Lung (tissue), 12 donors: ENCODE results near the gene HCFC1. TPM values are rescaled to one million over a fixed set of nuclear protein-coding genes. Genes with fewer than 3 reads are reported as not detected.

Experiments
- ATAC-seq: fragments of 200-7000 bp; cut with Tn5 transposase; one replicate; pipeline ENCODE4 v1.9.1; 2020; ENCODE audit warnings: moderate number of reproducible peaks; ENCODE audit not compliant: insufficient read depth, low FRiP score
- DNase-seq, 3 donors: peaks; one replicate each; pipeline ENCODE4 v3.0.0-alpha.2; 2013 to 2017
- H3K27ac ChIP-seq, 2 donors: one replicate each; pipeline ENCODE4 v1.5.1; 2013; ENCODE audit warnings: mild to moderate bottlenecking in 2 of 2, moderate library complexity in 2 of 2, control low read depth in 1 of 2, inconsistent platforms in 1 of 2, low read depth in 1 of 2, low read length in 1 of 2
- H3K27me3 ChIP-seq, 3 donors: one replicate each; pipeline ENCODE4 v1.5.1; 2013; ENCODE audit warnings: low read length in 2 of 3; ENCODE audit not compliant: control insufficient read depth in 3 of 3, insufficient read depth in 3 of 3
- H3K36me3 ChIP-seq, 4 donors: one replicate each; pipeline ENCODE4 v1.5.1; 2013; ENCODE audit warnings: low read length in 4 of 4, mild to moderate bottlenecking in 1 of 4, moderate library complexity in 1 of 4; ENCODE audit not compliant: control insufficient read depth in 4 of 4, insufficient read depth in 4 of 4
- H3K4me1 ChIP-seq, 5 donors: one replicate each; pipeline ENCODE4 v1.5.1; 2013; ENCODE audit warnings: low read length in 5 of 5, mild to moderate bottlenecking in 2 of 5, moderate library complexity in 1 of 5; ENCODE audit not compliant: control insufficient read depth in 5 of 5, insufficient read depth in 5 of 5
- H3K4me3 ChIP-seq: one replicate; pipeline ENCODE4 v1.5.1; 2013; ENCODE audit warnings: mild to moderate bottlenecking, control low read depth, moderate library complexity
- H3K9ac ChIP-seq, 2 donors: one replicate each; pipeline ENCODE4 v1.5.1; 2013; ENCODE audit warnings: low read length in 2 of 2, control low read depth in 1 of 2; ENCODE audit not compliant: insufficient read depth in 1 of 2
- H3K9me3 ChIP-seq, 4 donors: one replicate each; pipeline ENCODE4 v1.5.1; 2013; ENCODE audit warnings: low read length in 3 of 4, mild to moderate bottlenecking in 1 of 4, moderate library complexity in 1 of 4; ENCODE audit not compliant: control insufficient read depth in 4 of 4, insufficient read depth in 3 of 4
- WGBS, 2 donors: extraction: QIAGEN DNeasy Blood & Tissue Kit; methylation state at CpG; one replicate each; pipeline ENCODE4 v1.1.7; 2013; 5-methylcytosine and 5-hydroxymethylcytosine counted together
- polyA plus RNA-seq, 2 donors: library from polyadenylated mRNA; stranded (reverse); fragments of 200-250 nt; gene quantifications; one replicate each; pipeline ENCODE4 v1.2.1, GENCODE V29; 2013
- total RNA-seq, 2 donors: library from RNA; depleted of rRNA in 1 of 2; stranded (reverse); fragments of >200 nt in 1 of 2; gene quantifications; one replicate each; pipeline ENCODE4 v1.2.1, GENCODE V29; 2014 to 2021
- TF ChIP-seq, protein P1 (sequence below): IDR thresholded peaks from 2 replicates; pipeline ENCODE4 v1.5.1; 2012; ENCODE audit warnings: mild to moderate bottlenecking; ENCODE audit errors: control extremely low read depth, extremely low read depth
- donor health status: control.
- donor health status: control.
- donor health status: Bipolar disorder and iron deficiency.
- donor health status: healthy.
- donor health status: DM: yes; HTN: yes; CAD: no.

Gene HCFC1
- total and polyA plus RNA-seq, 4 donors, result 10.7 to 59.4 (median 24.1) TPM

DNA sequence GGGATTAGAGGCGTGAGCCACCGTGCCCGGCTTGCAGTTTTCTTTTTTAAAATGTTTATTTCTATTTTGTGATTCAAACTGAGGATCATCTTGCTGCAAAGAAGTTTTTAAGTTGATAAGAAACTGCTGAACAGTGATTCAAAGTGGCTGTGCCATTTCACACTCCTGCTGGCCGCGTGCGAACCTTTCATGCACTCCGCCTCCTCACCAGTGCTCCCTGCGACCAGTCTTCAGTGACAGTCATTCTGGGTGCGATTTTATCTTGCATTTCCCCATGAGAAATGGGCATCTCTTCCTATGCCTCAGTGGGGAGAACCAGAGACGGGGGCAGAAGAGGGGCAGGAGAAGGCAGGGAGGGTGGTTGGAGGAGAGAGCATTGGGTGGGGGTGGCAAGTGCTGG, 22.4 kb upstream of the HCFC1 start:
- H3K36me3 ChIP-seq, result no peaks in the 10 kb centered on the region
- TF ChIP-seq, protein P1, sequence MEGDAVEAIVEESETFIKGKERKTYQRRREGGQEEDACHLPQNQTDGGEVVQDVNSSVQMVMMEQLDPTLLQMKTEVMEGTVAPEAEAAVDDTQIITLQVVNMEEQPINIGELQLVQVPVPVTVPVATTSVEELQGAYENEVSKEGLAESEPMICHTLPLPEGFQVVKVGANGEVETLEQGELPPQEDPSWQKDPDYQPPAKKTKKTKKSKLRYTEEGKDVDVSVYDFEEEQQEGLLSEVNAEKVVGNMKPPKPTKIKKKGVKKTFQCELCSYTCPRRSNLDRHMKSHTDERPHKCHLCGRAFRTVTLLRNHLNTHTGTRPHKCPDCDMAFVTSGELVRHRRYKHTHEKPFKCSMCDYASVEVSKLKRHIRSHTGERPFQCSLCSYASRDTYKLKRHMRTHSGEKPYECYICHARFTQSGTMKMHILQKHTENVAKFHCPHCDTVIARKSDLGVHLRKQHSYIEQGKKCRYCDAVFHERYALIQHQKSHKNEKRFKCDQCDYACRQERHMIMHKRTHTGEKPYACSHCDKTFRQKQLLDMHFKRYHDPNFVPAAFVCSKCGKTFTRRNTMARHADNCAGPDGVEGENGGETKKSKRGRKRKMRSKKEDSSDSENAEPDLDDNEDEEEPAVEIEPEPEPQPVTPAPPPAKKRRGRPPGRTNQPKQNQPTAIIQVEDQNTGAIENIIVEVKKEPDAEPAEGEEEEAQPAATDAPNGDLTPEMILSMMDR, result no peak
- 82 to 93% methylated on average over 9 to 10 of the region's 10 CpGs for WGBS, 2 donors
- no peaks in the 10 kb centered on the region for H3K9me3 ChIP-seq
- no peak overlapping the region for H3K27ac ChIP-seq
- DNase-seq, result no peak
- H3K4me3 ChIP-seq, result no peak overlapping the region
- H3K4me1 ChIP-seq, result no peaks in the 10 kb centered on the region
- peaks cover 0 to 12% (median 0%) of the 10 kb centered on the region in 3 donors for H3K27me3 ChIP-seq
- no peak for ATAC-seq
- no peak overlapping the region for H3K9ac ChIP-seq

DNA sequence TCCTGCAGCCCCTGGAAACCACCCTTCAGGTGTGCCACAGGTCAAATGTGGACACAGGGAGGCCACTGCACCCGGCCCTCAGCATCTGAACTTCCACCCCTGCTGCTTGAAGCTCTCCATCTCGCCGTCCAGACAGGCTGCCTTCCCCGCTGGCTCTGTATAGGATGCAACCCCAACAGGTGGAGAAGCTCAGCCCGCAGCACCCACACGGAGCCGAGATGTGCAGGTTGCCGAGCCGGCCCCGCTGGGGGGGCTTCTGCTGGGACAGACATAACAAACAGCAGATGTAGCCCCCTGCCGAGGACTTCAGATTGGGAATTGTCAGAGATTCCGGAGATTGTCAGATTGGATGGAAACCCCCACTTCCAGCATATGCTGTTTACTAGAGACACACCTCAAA, 21.5 kb upstream of the HCFC1 start:
- no peaks in the 10 kb centered on the region for H3K9me3 ChIP-seq
- peaks cover 0 to 9% (median 0%) of the 10 kb centered on the region in 3 donors for H3K27me3 ChIP-seq
- TF ChIP-seq, protein P1, result no peak
- no peak overlapping the region for H3K4me3 ChIP-seq
- DNase-seq (no peak), ATAC-seq (no peak)
- no peak overlapping the region for H3K9ac ChIP-seq
- H3K27ac ChIP-seq, result no peak overlapping the region
- H3K4me1 ChIP-seq, result no peaks in the 10 kb centered on the region
- WGBS, 2 donors, result 87 to 92% methylated on average over 12 of the region's 12 CpGs
- no peaks in the 10 kb centered on the region for H3K36me3 ChIP-seq

DNA sequence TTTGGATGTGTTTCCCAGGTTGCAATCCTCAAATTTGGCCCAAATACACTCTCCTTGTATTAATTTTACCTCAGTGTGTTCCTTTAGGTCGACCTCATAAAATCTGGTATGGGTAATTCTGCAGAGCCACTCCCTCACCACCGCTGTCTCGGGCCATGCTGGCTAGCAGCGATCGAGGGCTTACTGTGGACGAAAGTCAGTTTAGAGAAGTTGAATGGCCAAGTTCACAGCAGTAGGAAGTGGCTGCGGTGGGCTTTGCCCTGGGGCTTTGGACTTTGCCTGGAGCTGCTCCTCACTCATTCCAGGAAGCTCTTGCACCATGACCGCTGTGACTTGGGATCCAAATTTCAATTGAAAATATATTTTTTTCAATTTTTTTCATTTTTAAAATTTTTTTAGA, 20.6 kb upstream of the HCFC1 start:
- no peak overlapping the region for H3K4me3 ChIP-seq
- H3K9me3 ChIP-seq, result no peaks in the 10 kb centered on the region
- no peak overlapping the region for H3K9ac ChIP-seq
- TF ChIP-seq, protein P1, result no peak
- ATAC-seq (no peak), DNase-seq (no peak)
- peaks cover 0 to 7% (median 0%) of the 10 kb centered on the region in 3 donors for H3K27me3 ChIP-seq
- WGBS, 2 donors, result 52 to 82% methylated on average over 8 of the region's 8 CpGs
- H3K27ac ChIP-seq, result no peak overlapping the region
- H3K4me1 ChIP-seq, result no peaks in the 10 kb centered on the region
- H3K36me3 ChIP-seq, result no peaks in the 10 kb centered on the region

DNA sequence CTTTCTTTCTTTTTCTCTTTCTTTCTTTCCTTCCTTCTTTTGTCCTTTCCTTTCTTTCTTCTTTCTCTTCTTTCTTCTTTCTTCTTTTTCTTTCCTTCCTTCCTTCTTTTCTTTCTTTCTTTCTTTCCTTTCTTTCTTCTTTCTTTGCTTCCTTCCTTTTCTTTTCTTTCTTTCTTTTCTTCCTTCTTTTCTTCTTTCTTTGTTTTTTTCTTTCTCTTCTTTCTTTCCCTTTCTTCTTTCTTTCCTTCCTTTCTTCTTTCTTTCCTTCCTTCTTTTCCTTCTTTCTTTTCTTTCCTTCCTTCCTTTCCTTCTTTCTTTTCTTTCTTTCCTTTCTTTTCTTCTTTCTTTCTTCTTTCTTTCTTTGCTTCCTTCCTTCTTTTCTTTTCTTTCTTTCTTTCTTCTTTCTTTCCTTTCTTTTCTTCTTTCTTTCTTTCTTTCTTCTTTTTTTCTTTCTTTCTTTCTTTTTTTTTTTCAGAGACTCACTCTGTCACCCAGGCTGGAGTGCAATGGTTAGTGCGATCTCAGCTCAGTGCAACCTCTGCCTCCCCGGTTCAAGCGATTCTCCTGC, 19.5 kb upstream of the HCFC1 start:
- 95 to 98% methylated on average over 3 of the region's 3 CpGs for WGBS, 2 donors
- DNase-seq (no peak), ATAC-seq (no peak)
- Histone ChIP-seq H3K36me3 (no peaks in the 10 kb centered on the region), H3K9me3 (peaks cover 0 to 2% (median 0%) of the 10 kb centered on the region in 4 donors), H3K4me3 (no peak overlapping the region), H3K27ac (no peak overlapping the region), H3K9ac (no peak overlapping the region), H3K4me1 (no peaks in the 10 kb centered on the region), H3K27me3 (peaks cover 0 to 4% (median 0%) of the 10 kb centered on the region in 3 donors)
- TF ChIP-seq, protein P1, result no peak
